OCI-LY7 (cell line): ENCODE data around the gene STXBP6. TPM values are rescaled to one million over a fixed set of nuclear protein-coding genes. Genes with fewer than 3 reads are reported as not detected.

Experiments
- BruUV-seq: library from RNA; stranded (reverse); fragments of 400-500 nt; replicated peaks from 2 replicates; lab custom pipeline; 2021; lab: Mats Ljungman, UMichigan
- CTCF ChIA-PET: fragments of 300-600 bp; sonication (Branson Sonifier 250); formaldehyde crosslinking; loops from one replicate; lab custom pipeline; 2022; ENCODE audit warnings: antibody characterized with exemption; ENCODE audit not compliant: unreplicated experiment; lab: Charles Lee
- POLR2A ChIA-PET: fragments of 300-600 bp; sonication (Branson Sonifier 250); formaldehyde crosslinking; loops from one replicate; lab custom pipeline; 2022; ENCODE audit warnings: antibody characterized with exemption; lab: Charles Lee
- DNase-seq: peaks from one replicate; pipeline ENCODE4 v3.0.0-alpha.2; 2015; ENCODE audit warnings: low spot score
- H2AFZ ChIP-seq: fragments of 200-600 bp; sonication (generic), shearing (Covaris generic); 2 replicates; pipeline ENCODE4 v1.6.1; 2014; ENCODE audit warnings: mild to moderate bottlenecking, antibody characterized with exemption, low read length, moderate library complexity
- H3K27ac ChIP-seq: fragments of 200-600 bp; sonication (generic); 2 replicates; pipeline ENCODE4 v1.5.1; 2014; ENCODE audit warnings: mixed run types, low read depth, mild to moderate bottlenecking, moderate library complexity, low read length, inconsistent platforms; ENCODE audit not compliant: poor library complexity, severe bottlenecking
- H3K36me3 ChIP-seq: fragments of 200-600 bp; sonication (generic); 2 replicates; pipeline ENCODE4 v1.6.1; 2014; ENCODE audit warnings: mild to moderate bottlenecking, antibody characterized with exemption, low read length, moderate library complexity, mixed read lengths; ENCODE audit not compliant: insufficient read depth
- H3K4me1 ChIP-seq: fragments of 200-600 bp; sonication (generic); 2 replicates; pipeline ENCODE4 v1.5.1; 2014; ENCODE audit warnings: mild to moderate bottlenecking, low read length; ENCODE audit not compliant: insufficient read depth, poor library complexity, severe bottlenecking
- H3K4me2 ChIP-seq: fragments of 200-600 bp; sonication (generic); 2 replicates; pipeline ENCODE4 v1.6.1; 2014; ENCODE audit warnings: mild to moderate bottlenecking, low read length
- H3K4me3 ChIP-seq: fragments of 200-600 bp; sonication (generic); 2 replicates; pipeline ENCODE4 v1.5.1; 2014; ENCODE audit warnings: mild to moderate bottlenecking, low read depth, low read length; ENCODE audit not compliant: poor library complexity, severe bottlenecking
- H3K79me2 ChIP-seq: fragments of 200-600 bp; sonication (generic); 2 replicates; pipeline ENCODE4 v1.6.1; 2016; ENCODE audit warnings: low read depth, mild to moderate bottlenecking, low read length, moderate library complexity, mixed read lengths; ENCODE audit not compliant: insufficient read depth
- H3K9me2 ChIP-seq: fragments of 200-600 bp; sonication (generic); 2 replicates; pipeline ENCODE4 v1.6.1; 2016; ENCODE audit warnings: mild to moderate bottlenecking, low read length, mixed read lengths; ENCODE audit not compliant: insufficient read depth
- H3K9me3 ChIP-seq: fragments of 200-600 bp; sonication (generic); 2 replicates; pipeline ENCODE4 v1.6.1; 2014; ENCODE audit warnings: mild to moderate bottlenecking, mixed run types, low read length, mixed read lengths
- H4K20me1 ChIP-seq: fragments of 200-600 bp; sonication (generic); 2 replicates; pipeline ENCODE4 v1.6.1; 2014; ENCODE audit warnings: mild to moderate bottlenecking, antibody characterized with exemption, low read length, moderate library complexity, mixed read lengths; ENCODE audit not compliant: insufficient read depth
- EZH2phosphoT487 ChIP-seq: fragments of 200-600 bp; sonication (generic); IDR thresholded peaks from 2 replicates; pipeline ENCODE4 v1.6.1; 2018; ENCODE audit warnings: low read depth, borderline replicate concordance, mild to moderate bottlenecking, mixed run types, antibody characterized with exemption, low read length, moderate library complexity, mixed read lengths
- intact Hi-C: fragments of 100-400 bp; cut with micrococcal nuclease; formaldehyde crosslinking; loops from one replicate; pipeline ENCODE4 v1.10.0; 2022; ENCODE audit not compliant: unreplicated experiment
- total RNA-seq, 2 experiments: library from RNA; depleted of rRNA in 1 of 2; stranded (reverse); fragments of >200 nt in 1 of 2; shearing (Covaris generic) in 1 of 2; gene quantifications; 2 replicates each; pipeline ENCODE4 v1.2.3, GENCODE V29; 2014 to 2022
- TF ChIP-seq, protein P1 (sequence below): fragments of 200-600 bp; sonication (generic); conservative IDR thresholded peaks from 2 replicates; pipeline ENCODE4 v1.5.1; 2014; ENCODE audit warnings: mild to moderate bottlenecking, antibody characterized with exemption, low read length, moderate library complexity, mixed read lengths

Gene STXBP6
- total RNA-seq, 2 experiments from 2014 or later, result 0.48 TPM; not detected in 1

DNA sequence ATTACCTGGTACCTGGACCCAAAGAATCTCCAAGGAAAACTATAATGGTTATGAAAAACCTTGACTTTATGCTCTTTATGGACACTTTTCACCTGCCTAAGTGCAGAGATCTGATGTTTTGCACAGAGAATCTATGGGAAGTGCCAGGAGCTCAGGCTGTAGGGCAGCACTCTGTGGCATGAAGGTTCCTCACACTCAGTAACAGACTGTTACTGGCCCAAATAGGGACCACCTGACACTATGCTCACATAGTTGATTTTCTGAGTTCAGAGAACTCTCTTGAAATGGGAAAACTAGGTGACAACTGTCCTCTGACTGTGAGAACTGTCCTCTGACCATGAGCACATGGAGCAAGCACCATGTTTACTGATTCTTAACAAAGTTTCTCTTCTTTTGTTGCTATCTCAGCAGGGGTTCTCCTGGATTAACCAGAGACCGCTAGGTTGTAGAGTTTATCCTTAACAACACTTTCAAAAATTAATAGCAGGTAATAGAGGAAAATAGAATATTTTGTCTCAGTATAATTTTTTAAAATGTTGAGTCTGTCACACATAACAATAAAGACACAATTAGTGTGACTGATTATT lies 101.6 kb downstream of the STXBP6 start:
- intact Hi-C loops, result no loop called here
- no peak for DNase-seq
- Histone ChIP-seq H3K36me3 (no peaks in the 10 kb centered on the region), H3K79me2 (no peaks in the 10 kb centered on the region), H3K27ac (no peak overlapping the region), H3K9me2 (no peaks in the 10 kb centered on the region), H3K4me3 (no peak overlapping the region), H4K20me1 (no peaks in the 10 kb centered on the region), H2AFZ (no peak overlapping the region), H3K4me2 (no peak overlapping the region), H3K9me3 (no peaks in the 10 kb centered on the region), H3K4me1 (no peaks in the 10 kb centered on the region)
- BruUV-seq, result no TSS peak
- POLR2A ChIA-PET, result no interaction called here
- CTCF ChIA-PET, result no interaction called here
- TF ChIP-seq, protein P1, sequence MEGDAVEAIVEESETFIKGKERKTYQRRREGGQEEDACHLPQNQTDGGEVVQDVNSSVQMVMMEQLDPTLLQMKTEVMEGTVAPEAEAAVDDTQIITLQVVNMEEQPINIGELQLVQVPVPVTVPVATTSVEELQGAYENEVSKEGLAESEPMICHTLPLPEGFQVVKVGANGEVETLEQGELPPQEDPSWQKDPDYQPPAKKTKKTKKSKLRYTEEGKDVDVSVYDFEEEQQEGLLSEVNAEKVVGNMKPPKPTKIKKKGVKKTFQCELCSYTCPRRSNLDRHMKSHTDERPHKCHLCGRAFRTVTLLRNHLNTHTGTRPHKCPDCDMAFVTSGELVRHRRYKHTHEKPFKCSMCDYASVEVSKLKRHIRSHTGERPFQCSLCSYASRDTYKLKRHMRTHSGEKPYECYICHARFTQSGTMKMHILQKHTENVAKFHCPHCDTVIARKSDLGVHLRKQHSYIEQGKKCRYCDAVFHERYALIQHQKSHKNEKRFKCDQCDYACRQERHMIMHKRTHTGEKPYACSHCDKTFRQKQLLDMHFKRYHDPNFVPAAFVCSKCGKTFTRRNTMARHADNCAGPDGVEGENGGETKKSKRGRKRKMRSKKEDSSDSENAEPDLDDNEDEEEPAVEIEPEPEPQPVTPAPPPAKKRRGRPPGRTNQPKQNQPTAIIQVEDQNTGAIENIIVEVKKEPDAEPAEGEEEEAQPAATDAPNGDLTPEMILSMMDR, result no peak
- TF ChIP-seq EZH2phosphoT487, result no peak

DNA sequence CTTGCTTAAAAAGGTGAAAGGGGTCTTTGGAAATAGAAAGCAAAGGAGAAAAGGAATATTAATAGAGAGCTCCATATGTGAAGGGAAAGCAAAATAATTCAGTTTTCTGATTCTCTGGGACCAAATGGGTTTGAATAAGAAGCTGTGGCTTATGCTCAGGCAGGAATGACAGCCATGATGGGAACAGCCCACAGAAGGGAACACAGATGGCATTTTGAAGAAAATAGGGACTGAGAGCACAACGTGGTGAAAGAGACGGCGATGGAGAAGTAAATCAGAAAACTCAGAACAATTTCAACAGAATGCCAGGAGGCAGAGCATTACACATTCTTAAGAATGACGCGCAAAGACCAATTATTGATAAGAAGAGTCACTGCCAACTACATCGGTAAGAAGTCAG lies 102.8 kb downstream of the STXBP6 start:
- no TSS peak for BruUV-seq
- no peak for DNase-seq
- H2AFZ ChIP-seq, result no peak overlapping the region
- POLR2A ChIA-PET, result no interaction called here
- no peaks in the 10 kb centered on the region for H3K4me1 ChIP-seq
- intact Hi-C loops, result no loop called here
- H3K4me2 ChIP-seq, result no peak overlapping the region
- H3K27ac ChIP-seq, result no peak overlapping the region
- H3K36me3 ChIP-seq, result no peaks in the 10 kb centered on the region
- no peaks in the 10 kb centered on the region for H3K9me2 ChIP-seq
- TF ChIP-seq EZH2phosphoT487, result no peak
- TF ChIP-seq, protein P1, result no peak
- CTCF ChIA-PET, result no interaction called here
- no peaks in the 10 kb centered on the region for H3K9me3 ChIP-seq
- no peaks in the 10 kb centered on the region for H4K20me1 ChIP-seq
- H3K4me3 ChIP-seq, result no peak overlapping the region
- no peaks in the 10 kb centered on the region for H3K79me2 ChIP-seq

DNA sequence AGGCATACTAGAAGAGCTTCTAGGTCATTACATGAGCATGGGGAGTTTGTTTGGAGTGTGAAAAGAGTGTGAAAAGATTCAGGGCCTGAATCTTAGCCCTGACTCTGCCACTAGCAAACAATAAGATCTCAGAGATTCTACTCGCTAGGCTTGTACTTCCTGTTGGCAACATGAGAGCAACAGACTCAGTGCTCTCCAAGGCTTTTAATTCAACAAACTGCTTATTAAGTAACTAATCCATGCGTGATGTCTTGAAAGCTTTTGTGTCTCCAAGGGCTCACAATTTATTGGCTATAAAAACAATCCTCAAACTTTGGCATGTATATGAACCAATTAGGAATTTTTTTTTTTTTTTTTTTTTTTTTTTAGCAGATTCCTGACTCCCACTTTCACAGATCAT lies 105.1 kb downstream of the STXBP6 start:
- POLR2A ChIA-PET, result no interaction called here
- CTCF ChIA-PET, result no interaction called here
- BruUV-seq, result no TSS peak

More for the DNA sequence above, 105.1 kb downstream of the STXBP6 start:
- no peak overlapping the region for H3K27ac ChIP-seq
- no peaks in the 10 kb centered on the region for H3K4me1 ChIP-seq
- no peak overlapping the region for H2AFZ ChIP-seq
- no peaks in the 10 kb centered on the region for H3K9me2 ChIP-seq
- intact Hi-C loops, result no loop called here
- H3K4me3 ChIP-seq, result no peak overlapping the region
- DNase-seq, result no peak
- TF ChIP-seq, protein P1, result no peak
- TF ChIP-seq EZH2phosphoT487, result no peak
- no peaks in the 10 kb centered on the region for H3K36me3 ChIP-seq
- no peaks in the 10 kb centered on the region for H3K79me2 ChIP-seq
- no peaks in the 10 kb centered on the region for H4K20me1 ChIP-seq
- H3K9me3 ChIP-seq, result no peaks in the 10 kb centered on the region
- H3K4me2 ChIP-seq, result no peak overlapping the region
